Hematopoietic multipotent progenitor cell treated with erythropoietin and hydrocortisone succinate and interleukin-3 and kit ligand, for 17 days (in vitro differentiated cells): ENCODE results near the gene RBM33.
A peak's percentile ranks its signal among the peaks of the same experiment; 100 is the strongest.

Source experiments
- DNase-seq: peaks from one replicate; pipeline ENCODE4 v3.0.0-alpha.2; 2015; ENCODE audit warnings: low spot score

Gene RBM33

GRCh38 chr7:155694851-155695250 is 50.4 kb downstream of the RBM33 start:
- no peak for DNase-seq

- DNase-seq: no peak
Measured at GRCh38 chr7:155696747-155697146, 52.3 kb downstream of the RBM33 start.

- no peak for DNase-seq
Measured at GRCh38 chr7:155698633-155699032, 54.2 kb downstream of the RBM33 start.

- no peak for DNase-seq
Measured at GRCh38 chr7:155699180-155699579, 54.7 kb downstream of the RBM33 start.

- no peak for DNase-seq
Measured at GRCh38 chr7:155700847-155701246, 56.4 kb downstream of the RBM33 start.

GRCh38 chr7:155701972-155702544 is 57.6 kb downstream of the RBM33 start:
- no peak for DNase-seq

GRCh38 chr7:155702616-155703015 is 58.2 kb downstream of the RBM33 start:
- DNase-seq: no peak

GRCh38 chr7:155705623-155706360 is 61.3 kb downstream of the RBM33 start:
- DNase-seq: no peak

- DNase-seq: no peak
Measured at GRCh38 chr7:155706376-155706775, 61.9 kb downstream of the RBM33 start.

GRCh38 chr7:155709453-155709852 is 65.0 kb downstream of the RBM33 start:
- no peak for DNase-seq

- no peak for DNase-seq
Measured at GRCh38 chr7:155710031-155710430, 65.6 kb downstream of the RBM33 start.

GRCh38 chr7:155710530-155710929 is 66.1 kb downstream of the RBM33 start:
- no peak for DNase-seq

GRCh38 chr7:155711081-155711480 is 66.6 kb downstream of the RBM33 start:
- DNase-seq: no peak

GRCh38 chr7:155713384-155713783 is 68.9 kb downstream of the RBM33 start:
- DNase-seq: peak; percentile 55

GRCh38 chr7:155714702-155715101 is 70.2 kb downstream of the RBM33 start:
- no peak for DNase-seq

- DNase-seq: no peak
Measured at GRCh38 chr7:155715111-155715805, 70.8 kb downstream of the RBM33 start.

- no peak for DNase-seq
Measured at GRCh38 chr7:155717010-155717744, 72.7 kb downstream of the RBM33 start.

- no peak for DNase-seq
Measured at GRCh38 chr7:155721056-155721455, 76.6 kb downstream of the RBM33 start.

- no peak for DNase-seq
Measured at GRCh38 chr7:155722118-155722517, 77.7 kb downstream of the RBM33 start.

GRCh38 chr7:155722936-155723335 is 78.5 kb downstream of the RBM33 start:
- DNase-seq: no peak

GRCh38 chr7:155724327-155725005 is 80.0 kb downstream of the RBM33 start:
- no peak for DNase-seq

- no peak for DNase-seq
Measured at GRCh38 chr7:155725006-155725355, 80.5 kb downstream of the RBM33 start.
